ENCODE measurements around the gene CST9.

- TF ChIP-seq CTCF (IDR thresholded peaks at IDR 0.05 in 2 of 3, conservative IDR thresholded peaks at IDR 0.05 in 1 of 3; ENCODE audit: borderline replicate concordance in 1 of 3, insufficient read depth in 1 of 3, low read depth in 2 of 3, low read length in 2 of 3): no peak
- TF ChIP-seq POLR2A (IDR thresholded peaks at IDR 0.05; ENCODE audit: borderline replicate concordance, extremely low read depth, insufficient read depth, insufficient read length): no peak
These were observed 2.4 kb downstream of the CST9 start for GRCh38 chr20:23603321-23603720.

Measured in HCT116 (cell line).